ENCODE data around the gene GALC.

The GALC gene

DNA sequence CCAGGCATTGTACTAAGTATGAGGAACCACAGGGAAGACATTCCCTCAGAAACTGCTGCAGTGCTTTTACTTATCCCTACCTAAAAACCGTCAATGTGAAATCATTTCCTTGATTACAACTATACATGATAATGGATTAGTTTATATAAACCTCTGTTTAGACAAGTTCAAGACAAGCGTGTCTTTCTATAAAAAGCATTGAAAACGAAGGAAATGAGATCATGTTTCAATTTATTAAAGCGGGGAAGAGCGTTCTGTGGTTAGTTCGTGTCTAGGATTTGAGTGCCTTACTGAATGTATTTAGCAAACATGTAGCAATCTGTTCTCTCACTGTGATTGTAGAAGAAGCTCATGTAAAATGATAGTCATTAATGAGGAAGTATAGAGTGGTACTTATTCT, 37.5 kb downstream of the GALC start:
- peak; percentile 40 for DNase-seq (ENCODE audit: low read depth)

- no peak for DNase-seq (ENCODE audit: low read depth)
Measured at GRCh38 chr14:87952307-87953094, 40.5 kb downstream of the GALC start.

DNA sequence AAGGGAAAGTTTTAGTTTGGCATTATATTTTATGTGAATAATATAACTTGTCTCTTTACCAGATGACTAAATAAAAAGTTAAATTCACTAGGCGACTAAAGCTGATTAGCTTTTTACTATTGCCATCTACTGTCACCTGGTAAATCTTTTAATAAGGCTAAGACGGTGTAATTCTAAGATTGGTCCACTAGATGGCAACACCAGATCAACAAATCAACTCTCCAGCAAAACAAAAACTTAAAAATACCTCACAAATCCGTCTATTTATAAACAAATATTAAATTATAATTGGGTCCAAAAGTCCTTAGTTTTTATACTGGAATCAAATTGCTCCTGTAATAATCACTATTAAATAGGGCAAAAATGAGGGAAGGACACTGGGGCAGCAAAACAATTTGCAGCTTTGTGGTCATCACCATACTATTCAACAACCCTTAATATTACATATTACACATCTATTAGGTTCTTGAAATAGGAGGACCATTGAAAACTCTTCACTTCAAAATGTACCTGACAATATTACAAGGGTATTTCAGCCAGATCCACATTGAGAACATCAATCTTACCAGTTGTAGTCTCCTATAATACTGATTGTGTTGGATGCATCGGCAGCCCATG, 47.9 kb downstream of the GALC start:
- peak; percentile 54 for DNase-seq (ENCODE audit: low read depth)

DNA sequence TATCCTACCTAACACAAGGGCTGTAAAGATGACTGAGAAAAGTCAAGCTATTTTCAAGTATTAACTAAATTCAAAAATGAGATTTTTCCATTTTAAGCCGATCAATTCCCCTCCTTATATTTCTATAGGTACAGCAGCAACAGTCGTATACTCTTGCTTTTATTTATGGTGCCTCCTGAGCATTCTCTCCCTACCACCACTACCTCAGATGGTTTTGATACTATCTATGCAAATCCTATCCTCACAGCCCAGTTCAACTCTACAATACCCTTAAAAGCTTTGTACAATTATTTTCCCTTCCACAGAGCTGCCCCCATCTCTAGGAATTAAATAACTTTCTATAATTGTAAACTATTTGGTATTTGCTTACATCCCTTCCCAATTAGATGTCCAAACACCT, 52.1 kb downstream of the GALC start:
- no peak for DNase-seq (ENCODE audit: low read depth)

GRCh38 chr14:87940382-87940781, 52.6 kb downstream of the GALC start:
- DNase-seq (ENCODE audit: low read depth) = no peak

- DNase-seq (ENCODE audit: low read depth) = no peak
Measured at GRCh38 chr14:87935886-87936285, 57.1 kb downstream of the GALC start.

DNA sequence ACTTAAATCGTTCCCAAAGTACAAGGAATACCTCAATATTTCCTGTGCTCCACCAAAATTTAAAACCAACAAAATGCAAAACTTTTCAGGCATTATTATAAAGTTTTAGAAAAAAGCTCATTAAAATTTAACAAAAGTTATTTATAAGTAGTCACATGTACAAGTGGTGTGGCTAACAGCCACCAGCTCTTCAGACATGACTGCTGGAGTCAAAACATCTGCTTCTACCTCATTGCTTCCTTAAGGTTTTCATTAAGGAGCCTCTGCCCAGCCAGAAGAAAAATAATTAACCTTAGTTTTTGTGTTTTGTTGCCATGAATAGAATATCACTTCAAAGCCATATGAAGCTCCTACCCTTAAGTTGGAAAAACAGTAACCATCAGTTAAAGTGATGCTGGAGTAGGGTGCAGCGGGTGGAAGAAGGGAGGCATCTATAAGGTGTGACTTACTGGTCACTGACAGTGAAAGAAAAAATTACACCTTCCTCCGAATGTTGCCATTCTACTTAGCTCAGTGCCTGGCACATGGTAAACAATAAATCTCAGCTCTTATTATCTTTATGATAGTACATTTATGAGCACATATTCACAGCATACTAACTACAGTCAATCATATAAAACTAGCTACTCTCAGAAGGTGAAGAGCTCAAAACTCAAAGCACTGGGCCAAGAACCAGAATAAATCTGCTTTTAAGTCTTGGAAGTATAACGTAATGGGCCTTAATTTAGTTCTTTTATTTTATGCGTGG, 57.7 kb downstream of the GALC start:
- no peak for DNase-seq (ENCODE audit: low read depth)

- DNase-seq (ENCODE audit: low read depth) = no peak
Measured at GRCh38 chr14:87934185-87934584, 58.8 kb downstream of the GALC start.

GRCh38 chr14:87916886-87917275, 76.1 kb downstream of the GALC start:
- no peak for DNase-seq (ENCODE audit: low read depth)

DNA sequence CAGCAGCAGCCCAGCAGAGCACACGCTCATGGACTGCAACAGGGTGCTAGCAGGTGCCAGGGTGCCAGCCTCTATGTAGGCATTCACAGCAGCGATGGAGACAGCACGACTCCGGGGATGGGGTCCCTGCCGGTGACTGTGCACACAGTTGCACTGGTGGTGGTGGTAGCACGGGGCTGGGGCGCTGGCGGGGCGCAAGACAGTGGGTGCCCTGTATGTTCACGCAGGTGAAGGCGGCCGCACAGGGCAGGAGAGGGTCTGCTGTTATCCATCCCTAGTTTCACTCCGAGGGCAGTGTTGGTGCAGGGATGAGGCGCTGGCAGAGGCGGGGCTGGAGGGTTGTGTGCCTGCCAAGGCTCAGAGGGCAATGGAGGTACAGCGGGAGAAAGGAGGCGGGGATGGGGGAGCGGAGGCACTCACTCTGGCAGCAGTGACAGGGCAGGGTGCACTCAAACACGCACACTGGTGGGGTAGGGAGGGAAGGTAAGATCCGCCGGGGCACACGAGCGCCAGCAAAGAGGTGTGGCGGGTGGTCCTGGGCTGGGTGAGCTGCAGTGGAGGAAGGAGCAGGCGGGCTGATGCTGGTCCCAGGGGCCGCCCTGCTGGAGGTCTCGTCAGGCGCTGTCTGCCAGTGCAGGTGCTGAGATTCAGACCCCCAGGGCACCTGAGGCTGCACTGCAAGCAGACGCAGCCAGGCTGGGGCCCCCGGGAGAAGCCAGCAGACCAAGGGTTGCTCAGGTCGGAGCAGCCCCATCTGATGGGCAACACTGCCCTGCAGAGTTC, 76.7 kb downstream of the GALC start:
- no peak for DNase-seq (ENCODE audit: low read depth)

DNA sequence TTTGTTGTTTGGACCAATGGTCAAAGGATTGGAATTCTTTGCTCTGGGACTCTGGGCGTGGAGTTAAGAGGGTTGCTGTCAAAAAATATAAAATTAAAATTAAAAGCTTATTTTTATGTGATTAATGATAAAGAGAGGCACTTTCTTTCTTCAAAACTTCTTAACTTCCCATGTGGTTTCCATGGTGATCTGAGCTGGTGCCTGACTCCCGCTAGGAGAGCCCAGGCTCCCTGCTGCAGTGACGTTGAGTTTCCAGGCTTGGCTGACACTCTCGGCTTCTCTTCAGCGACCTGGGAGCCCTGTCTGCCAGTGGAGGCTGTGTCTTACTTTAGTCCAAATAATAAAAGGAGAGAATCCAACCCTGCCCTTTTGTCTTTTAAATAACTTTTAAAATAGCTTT, 84.4 kb downstream of the GALC start:
- no peak for DNase-seq (ENCODE audit: low read depth)

DNA sequence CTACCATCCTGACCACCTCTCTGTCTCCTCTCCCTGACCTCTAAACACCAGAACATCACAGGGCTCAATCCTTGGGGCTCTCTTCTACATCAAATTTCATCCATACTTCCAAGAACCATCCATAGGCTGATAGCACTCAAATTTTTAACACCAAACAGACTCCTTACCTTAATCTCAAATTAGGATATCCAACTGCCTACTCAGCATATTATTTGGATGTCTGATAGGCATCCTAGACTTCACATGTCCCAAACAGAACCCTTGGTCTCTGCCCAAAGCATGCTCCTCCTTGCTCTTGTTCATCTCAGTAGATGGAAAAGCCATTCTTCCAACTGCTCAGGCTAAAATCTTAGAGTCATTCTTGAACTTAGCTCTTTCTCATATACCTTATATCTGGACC, 91.3 kb downstream of the GALC start:
- DNase-seq (ENCODE audit: low read depth) = no peak

DNA sequence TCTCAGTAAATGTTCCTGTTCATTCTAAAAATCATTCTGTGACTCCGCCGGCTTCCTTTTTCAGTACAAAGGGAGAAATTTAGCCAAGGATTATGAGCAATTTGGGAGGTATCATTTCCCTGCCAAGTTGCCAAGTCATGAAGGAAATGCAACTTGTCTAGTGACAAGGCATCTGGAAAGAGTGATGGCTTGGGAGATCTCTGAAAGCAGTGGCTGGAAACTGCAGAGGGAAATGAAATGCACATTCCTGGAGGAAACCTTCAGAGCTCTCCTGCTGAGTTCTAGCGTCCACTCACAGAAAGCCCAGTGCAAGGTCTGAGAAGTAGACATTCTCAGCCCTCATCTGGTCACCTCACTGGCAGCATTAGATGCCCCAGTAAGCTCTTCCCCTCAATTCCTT, 91.7 kb downstream of the GALC start:
- no peak for DNase-seq (ENCODE audit: low read depth)

DNA sequence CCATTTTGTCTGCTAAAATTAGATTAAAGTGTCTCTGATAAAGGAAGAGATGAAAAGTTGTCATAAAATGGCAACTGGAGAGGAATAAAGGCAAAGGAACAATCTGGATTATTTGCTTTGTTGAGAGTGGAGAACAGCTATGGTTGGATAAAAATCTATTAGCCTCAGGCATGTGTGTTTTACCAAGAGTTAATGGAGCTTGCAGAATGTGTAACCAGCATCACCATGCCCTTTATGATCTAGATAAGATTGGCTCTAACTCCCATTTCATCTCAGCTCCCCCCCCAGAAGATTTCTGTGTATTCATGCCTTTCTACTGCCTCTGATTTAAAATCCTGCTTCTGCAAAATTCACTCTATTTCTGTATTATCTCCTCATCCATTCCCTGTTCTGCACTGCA, 93.8 kb downstream of the GALC start:
- DNase-seq (ENCODE audit: low read depth) = no peak

- DNase-seq (ENCODE audit: low read depth) = no peak
Measured at GRCh38 chr14:87898301-87898700, 94.7 kb downstream of the GALC start.

DNA sequence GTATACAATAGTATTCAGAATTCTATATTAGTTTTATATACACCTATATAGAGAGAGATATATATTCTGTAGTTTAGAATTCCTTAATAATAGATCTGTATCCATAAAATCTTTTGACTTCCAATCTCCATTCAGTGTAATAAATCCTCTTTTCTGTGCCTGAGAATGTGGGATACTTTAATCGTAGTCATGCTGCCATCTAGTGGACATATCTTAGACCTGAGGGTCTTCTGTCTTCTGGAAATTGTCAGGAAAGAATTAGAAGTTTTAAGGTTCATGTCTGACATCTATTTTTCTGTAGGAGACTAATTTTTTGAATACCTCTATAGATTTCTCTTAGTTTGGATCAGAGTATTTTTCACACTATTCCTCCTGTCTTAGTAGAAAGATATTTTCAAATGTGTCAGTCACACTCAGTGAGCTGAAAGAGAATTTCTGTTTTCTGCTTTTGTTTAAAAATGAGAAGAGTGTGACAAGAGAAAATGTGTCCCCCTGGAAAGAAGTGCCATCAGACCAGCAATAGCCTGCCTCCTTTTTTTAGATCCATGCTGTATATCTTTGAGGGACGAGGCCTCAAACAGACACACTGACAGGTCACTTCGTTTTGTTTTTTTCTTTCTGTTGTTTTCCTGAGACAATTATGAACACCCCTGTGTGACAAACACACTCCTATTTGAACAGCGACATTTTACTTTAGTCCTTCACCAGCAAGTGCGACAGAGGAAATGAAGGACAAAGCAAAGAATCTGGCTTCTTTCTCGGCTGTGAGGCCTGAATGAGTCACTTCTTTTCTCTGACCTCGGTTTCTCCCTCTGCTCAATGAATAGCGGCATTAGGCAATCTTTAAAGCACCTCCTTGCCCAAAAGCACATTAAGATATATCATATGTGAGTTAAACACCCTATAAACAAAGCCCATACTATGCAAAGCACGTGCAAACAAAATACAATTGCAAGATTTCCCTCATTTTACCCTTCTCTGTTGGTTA, 96.3 kb downstream of the GALC start:
- DNase-seq (ENCODE audit: low read depth) = peak; percentile 43

DNA sequence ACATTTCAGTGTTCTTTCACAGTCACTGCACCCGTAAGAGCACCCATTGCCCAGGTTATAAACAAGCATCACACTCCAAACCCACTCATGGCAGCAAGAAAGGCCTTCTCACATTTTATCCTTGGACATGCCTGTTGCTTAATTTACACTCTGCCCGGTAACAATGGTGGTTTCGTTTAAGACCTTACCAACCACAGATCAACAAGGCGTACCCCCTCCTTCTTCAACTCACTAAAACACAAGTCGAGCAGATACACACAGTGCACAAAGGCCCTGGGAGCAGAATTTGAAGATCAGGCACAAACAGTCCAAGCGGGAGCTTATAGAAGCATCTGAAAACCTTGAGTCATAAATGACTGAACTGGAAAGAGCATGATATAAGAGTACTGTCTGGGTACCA, 98.1 kb downstream of the GALC start:
- DNase-seq (ENCODE audit: low read depth) = no peak

GRCh38 chr14:87892763-87893162, 100.2 kb downstream of the GALC start:
- DNase-seq (ENCODE audit: low read depth) = no peak

GRCh38 chr14:87888136-87888999, 104.6 kb downstream of the GALC start:
- DNase-seq (ENCODE audit: low read depth) = peak; percentile 7

- DNase-seq (ENCODE audit: low read depth) = no peak
Measured at GRCh38 chr14:87883750-87884149, 109.2 kb downstream of the GALC start.
